KG1 (cell line): ENCODE results near the gene NTF4.

Source experiments
- DNase-seq: peaks from one replicate; lab custom pipeline; 2025; lab: John Stamatoyannopoulos, UW

The NTF4 gene

GRCh38 chr19:49064768-49065611, at the start of gene NTF4:
NTF4 (minus strand) TSS chr19:49064818; CDS start chr19:49061997, 2,821 bp downstream.
- DNase-seq = no peak

- DNase-seq = peak; percentile 60
These were observed 49.4 kb upstream of the NTF4 start, which contains the start of gene LIN7B for GRCh38 chr19:49113762-49114629. LIN7B (plus strand) TSS chr19:49114370; CDS start chr19:49114405, 35 bp downstream.

- DNase-seq = no peak
These were observed 46.8 kb upstream of the NTF4 start for GRCh38 chr19:49111218-49111998.

GRCh38 chr19:49110567-49110966, 45.9 kb upstream of the NTF4 start:
- no peak for DNase-seq

GRCh38 chr19:49109569-49110233, 45.1 kb upstream of the NTF4 start:
- DNase-seq = no peak

GRCh38 chr19:49109051-49109450, 44.4 kb upstream of the NTF4 start:
- no peak for DNase-seq

- no peak for DNase-seq
These were observed 43.2 kb upstream of the NTF4 start for GRCh38 chr19:49107625-49108459.

- peak; percentile 50 for DNase-seq
These were observed 42.1 kb upstream of the NTF4 start for GRCh38 chr19:49106648-49107135.

GRCh38 chr19:49104229-49104864, 39.7 kb upstream of the NTF4 start:
- DNase-seq = no peak

GRCh38 chr19:49103331-49104085, 38.9 kb upstream of the NTF4 start:
- no peak for DNase-seq

GRCh38 chr19:49102303-49102702, 37.7 kb upstream of the NTF4 start:
- DNase-seq = no peak

GRCh38 chr19:49101160-49101559, 36.5 kb upstream of the NTF4 start:
- DNase-seq = no peak

GRCh38 chr19:49098795-49099194, 34.2 kb upstream of the NTF4 start:
- no peak for DNase-seq

GRCh38 chr19:49097453-49098288, 33.1 kb upstream of the NTF4 start:
- DNase-seq = peak; percentile 47

- DNase-seq = no peak
These were observed 30.2 kb upstream of the NTF4 start for GRCh38 chr19:49094505-49095482.

GRCh38 chr19:49092686-49093085, 28.1 kb upstream of the NTF4 start:
- no peak for DNase-seq
